ENCODE data around the gene DIO3.

Gene DIO3

GRCh38 chr14:101600336-101600890 is 39.1 kb downstream of the DIO3 start:
- no peak for DNase-seq

- no peak for DNase-seq
Observed at GRCh38 chr14:101600891-101601605, 39.8 kb downstream of the DIO3 start.

GRCh38 chr14:101601606-101602465 is 40.5 kb downstream of the DIO3 start:
- DNase-seq = no peak

- DNase-seq = no peak
Observed at GRCh38 chr14:101602466-101602840, 41.2 kb downstream of the DIO3 start.

GRCh38 chr14:101603096-101603495 is 41.8 kb downstream of the DIO3 start:
- no peak for DNase-seq

- DNase-seq = no peak
Observed at GRCh38 chr14:101604228-101604934, 43.1 kb downstream of the DIO3 start.

GRCh38 chr14:101604935-101605780 is 43.9 kb downstream of the DIO3 start:
- no peak for DNase-seq

- no peak for DNase-seq
Observed at GRCh38 chr14:101605836-101606235, 44.5 kb downstream of the DIO3 start.
